ENCODE results near the gene MUL1.

The MUL1 gene, protein sequence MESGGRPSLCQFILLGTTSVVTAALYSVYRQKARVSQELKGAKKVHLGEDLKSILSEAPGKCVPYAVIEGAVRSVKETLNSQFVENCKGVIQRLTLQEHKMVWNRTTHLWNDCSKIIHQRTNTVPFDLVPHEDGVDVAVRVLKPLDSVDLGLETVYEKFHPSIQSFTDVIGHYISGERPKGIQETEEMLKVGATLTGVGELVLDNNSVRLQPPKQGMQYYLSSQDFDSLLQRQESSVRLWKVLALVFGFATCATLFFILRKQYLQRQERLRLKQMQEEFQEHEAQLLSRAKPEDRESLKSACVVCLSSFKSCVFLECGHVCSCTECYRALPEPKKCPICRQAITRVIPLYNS

DNA sequence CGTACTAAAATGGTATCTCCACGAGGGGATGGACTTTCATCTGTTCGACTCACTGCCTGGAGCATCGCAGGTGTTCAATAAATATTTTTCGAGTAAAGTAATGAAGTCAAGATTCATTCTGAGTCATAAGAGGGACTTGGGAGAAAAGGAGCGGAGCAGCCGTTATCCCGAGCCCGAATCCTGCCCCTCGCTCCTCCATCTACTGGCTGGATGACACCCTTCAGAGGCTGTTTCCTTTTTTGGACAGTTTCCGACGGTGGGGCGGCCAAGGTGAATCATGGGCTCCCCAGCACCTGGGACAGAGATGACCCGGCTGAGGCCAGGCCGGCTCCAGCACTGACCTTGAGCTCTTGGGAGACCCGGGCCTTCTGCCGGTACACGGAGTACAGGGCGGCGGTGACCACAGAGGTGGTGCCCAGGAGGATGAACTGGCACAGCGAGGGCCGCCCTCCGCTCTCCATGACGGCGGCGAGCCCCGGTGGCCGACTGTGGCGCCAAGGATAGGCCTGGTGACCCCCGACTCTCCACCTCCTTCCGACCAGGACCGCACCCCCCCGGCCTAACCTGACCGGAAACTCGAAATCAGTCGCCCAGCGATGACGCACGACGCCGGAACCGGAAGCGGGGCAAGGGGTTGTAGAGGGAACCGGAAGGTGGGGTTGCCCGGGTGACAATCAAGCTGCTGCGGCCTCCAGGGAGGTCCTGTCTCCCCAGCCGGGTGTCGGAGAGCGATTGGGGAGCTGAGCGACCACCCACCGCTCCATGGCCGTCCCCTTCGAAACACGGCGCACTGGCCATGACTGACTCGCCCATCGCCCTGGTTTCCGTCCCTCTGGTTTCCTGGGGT, at the start of gene MUL1:
TSS of gene MUL1 (minus strand) at position 588 of the 847 bp plus-strand sequence. CDS start at position 461, 127 bp downstream.
- DNase-seq: peak; percentile 60 to 98 (median 91)

- no peak for DNase-seq
Observed at GRCh38 chr1:20555758-20556120, 47.8 kb upstream of the MUL1 start.

GRCh38 chr1:20555025-20555757, 47.2 kb upstream of the MUL1 start:
- DNase-seq: peak in 24 of 56 donors; percentile 4 to 55 (median 32)

- DNase-seq: peak in 1 of 56 donors; percentile 44
Observed at GRCh38 chr1:20552728-20553445, 44.9 kb upstream of the MUL1 start.

DNA sequence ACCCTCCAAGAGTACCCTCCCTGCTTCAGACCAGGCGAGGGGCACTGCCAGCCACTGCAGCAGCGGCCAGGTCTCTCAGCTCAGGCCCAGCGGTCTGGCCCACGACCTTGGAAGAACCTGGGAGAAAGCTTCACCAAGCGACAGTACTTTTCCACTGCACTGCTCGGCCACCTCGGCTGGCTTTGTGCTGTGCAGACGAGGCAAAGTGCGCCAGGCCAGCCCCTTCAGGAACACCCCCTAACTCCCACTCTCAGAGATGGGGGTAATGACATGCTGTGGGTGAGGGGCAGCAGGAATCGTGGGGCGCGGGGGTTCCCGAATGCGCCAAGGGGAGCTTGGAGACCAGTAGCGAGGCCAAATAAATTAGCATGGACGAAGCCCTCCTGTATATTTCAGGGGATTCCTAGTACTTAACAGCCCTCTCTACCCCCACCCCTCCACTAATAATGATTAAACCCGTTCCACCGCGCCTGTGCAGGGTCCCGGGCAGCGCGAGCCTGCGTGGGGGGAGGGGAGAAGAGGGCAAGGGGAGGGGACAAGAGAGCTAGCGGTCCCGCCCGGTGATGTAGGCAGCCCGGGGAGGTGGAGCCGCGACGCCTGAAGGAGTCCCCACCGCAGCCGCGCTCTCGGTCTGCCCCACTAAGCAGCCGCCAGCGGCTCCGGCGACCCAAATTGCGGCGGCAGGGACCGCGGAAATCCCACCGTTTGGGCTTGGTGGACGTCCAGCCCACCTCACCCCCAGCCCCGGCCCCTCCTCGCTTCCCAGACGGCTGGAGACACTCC, 44.2 kb upstream of the MUL1 start, which contains the start of gene FAM43B:
TSS of gene FAM43B (plus strand) at position 629 of the 783 bp plus-strand sequence. CDS start 401 bp downstream, outside the sequence.
- DNase-seq: peak in 50 of 56 donors; percentile 11 to 82 (median 54)

DNA sequence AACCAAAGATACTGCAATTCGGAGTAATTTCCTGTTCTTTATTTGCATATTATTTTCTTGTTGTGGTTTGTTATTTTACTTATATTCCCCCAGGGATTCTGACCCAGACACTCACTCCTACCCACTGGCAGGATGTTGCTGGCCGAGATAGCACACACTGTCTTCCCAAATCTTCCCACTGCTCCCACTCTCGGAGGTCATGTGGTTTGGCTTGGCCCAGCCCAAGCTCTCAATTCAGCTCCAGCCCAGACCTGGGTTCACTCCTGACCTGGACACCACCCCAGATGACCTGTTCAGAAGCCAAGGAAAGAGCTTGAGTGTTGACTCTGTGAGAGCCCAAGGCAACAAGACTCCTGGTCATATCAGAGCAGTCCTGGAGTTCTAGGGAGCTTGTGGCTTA, 43.2 kb upstream of the MUL1 start:
- no peak for DNase-seq

- DNase-seq: no peak
Observed at GRCh38 chr1:20546637-20547036, 38.7 kb upstream of the MUL1 start.

GRCh38 chr1:20540281-20540680, 32.3 kb upstream of the MUL1 start:
- no peak for DNase-seq

DNA sequence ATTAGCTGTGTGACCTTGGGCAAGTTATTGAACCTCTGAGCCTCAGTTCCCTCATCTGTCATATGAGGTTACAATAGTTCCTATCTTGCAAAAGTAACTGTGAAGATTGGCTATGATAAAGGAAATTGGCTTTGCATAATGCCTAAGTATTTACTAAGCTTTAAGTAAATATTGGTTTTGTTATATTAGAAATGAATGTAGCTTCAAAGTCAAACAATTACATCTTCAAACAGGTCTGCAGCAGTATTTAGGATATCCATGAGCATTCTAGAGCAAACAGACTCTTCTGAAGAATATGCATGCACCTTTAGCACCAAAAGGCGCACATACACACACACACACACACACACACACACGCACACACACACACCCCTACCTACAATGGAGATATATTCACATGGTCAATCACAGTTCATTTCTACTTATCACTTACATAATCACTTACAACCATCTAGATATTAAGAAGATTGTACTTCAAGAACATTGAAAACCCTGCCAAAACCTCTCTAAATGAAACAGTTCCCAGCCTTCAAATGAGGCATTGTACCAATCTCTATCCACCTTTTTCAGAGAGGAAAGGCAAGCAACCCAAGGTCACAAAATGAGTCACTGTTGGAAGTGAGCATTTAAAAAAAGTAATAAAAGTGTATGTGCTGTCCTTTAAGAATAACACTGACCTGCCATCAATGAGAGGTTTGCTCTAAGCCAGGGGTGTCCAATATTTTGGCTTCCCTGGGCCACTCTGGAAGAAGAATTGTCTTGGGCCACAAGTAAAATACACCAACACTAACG, 31.0 kb upstream of the MUL1 start:
- DNase-seq: no peak

GRCh38 chr1:20538227-20538626, 30.3 kb upstream of the MUL1 start:
- DNase-seq: no peak

- DNase-seq: peak in 7 of 56 donors; percentile 4 to 55 (median 16)
Observed at GRCh38 chr1:20534659-20535417, 26.9 kb upstream of the MUL1 start.

- no peak for DNase-seq
Observed at GRCh38 chr1:20533635-20534034, 25.7 kb upstream of the MUL1 start.

DNA sequence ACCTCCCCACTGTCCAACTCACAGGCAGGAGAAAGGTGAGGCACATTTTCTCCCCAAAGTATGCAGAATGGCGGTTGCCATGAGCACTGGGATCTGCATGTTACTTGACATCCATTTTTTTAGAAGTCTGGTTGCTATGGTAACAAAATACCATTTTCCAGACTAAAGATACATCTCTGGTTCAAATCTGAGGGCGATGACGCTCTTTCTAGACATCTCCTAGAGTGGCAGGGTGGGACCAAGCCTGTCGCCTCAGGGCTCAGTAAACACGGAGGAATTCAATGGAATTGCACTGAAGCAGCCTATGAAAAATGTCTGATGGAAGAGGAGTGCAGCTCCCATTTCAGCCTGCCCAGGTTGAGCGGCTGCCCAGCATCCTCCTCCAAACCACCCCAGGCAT, 22.9 kb upstream of the MUL1 start:
- no peak for DNase-seq

DNA sequence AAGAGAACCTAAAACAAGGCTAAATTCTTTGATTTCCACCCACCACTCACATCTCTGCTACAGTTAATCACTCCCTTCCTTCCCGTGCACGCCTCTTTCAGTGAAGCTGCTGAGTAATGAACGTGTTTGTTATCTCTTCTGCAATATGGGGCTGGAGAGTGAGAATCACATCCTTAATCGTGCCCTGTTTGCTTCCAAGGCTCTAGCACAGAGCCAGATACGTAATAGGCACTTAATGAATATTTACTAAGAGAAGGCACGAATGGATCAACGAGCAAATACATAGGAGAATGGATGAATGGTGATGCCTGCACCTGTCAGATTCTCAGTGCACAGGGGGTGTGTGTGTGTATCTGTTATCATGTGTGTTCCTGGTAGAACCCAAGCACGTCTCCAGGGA, 22.4 kb upstream of the MUL1 start:
- peak in 2 of 56 donors; percentile 6 to 10 for DNase-seq

DNA sequence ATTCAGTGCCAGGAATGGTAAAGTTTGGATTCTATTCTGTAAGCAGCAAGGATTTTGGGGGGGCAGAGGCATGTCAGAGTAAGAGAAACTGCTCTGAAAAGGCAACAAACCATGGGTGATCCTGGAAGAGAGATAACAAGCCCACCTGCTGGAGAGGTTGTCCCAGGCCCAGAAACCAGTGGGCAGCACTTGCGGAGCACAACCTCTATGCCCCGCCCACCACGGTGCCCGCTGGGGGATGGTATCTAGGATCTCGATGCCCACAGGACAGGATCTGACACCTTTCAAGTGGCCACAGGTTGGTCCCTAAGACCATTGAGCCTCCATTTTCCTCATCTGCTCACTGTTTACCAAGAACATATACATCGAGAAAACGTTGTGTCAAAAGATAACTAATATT, 20.3 kb upstream of the MUL1 start:
- no peak for DNase-seq

GRCh38 chr1:20526267-20526666, 18.3 kb upstream of the MUL1 start:
- no peak for DNase-seq

- DNase-seq: peak in 48 of 56 donors; percentile 6 to 85 (median 35)
Observed at GRCh38 chr1:20521960-20522861, 14.3 kb upstream of the MUL1 start.
